ENCODE measurements around the gene KIF2C.

KIF2C gene

GRCh38 chr1:44783697-44784093, 44.1 kb downstream of the KIF2C start:
- H3K27ac ChIP-seq = peak overlapping the region; percentile 18; the same call in 1 of the 2 replicates
- TF ChIP-seq, protein P1, sequence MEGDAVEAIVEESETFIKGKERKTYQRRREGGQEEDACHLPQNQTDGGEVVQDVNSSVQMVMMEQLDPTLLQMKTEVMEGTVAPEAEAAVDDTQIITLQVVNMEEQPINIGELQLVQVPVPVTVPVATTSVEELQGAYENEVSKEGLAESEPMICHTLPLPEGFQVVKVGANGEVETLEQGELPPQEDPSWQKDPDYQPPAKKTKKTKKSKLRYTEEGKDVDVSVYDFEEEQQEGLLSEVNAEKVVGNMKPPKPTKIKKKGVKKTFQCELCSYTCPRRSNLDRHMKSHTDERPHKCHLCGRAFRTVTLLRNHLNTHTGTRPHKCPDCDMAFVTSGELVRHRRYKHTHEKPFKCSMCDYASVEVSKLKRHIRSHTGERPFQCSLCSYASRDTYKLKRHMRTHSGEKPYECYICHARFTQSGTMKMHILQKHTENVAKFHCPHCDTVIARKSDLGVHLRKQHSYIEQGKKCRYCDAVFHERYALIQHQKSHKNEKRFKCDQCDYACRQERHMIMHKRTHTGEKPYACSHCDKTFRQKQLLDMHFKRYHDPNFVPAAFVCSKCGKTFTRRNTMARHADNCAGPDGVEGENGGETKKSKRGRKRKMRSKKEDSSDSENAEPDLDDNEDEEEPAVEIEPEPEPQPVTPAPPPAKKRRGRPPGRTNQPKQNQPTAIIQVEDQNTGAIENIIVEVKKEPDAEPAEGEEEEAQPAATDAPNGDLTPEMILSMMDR (conservative IDR thresholded peaks at IDR 0.05) = no peak
- no peak for TF ChIP-seq ZFX (IDR thresholded peaks at IDR 0.05)

DNA sequence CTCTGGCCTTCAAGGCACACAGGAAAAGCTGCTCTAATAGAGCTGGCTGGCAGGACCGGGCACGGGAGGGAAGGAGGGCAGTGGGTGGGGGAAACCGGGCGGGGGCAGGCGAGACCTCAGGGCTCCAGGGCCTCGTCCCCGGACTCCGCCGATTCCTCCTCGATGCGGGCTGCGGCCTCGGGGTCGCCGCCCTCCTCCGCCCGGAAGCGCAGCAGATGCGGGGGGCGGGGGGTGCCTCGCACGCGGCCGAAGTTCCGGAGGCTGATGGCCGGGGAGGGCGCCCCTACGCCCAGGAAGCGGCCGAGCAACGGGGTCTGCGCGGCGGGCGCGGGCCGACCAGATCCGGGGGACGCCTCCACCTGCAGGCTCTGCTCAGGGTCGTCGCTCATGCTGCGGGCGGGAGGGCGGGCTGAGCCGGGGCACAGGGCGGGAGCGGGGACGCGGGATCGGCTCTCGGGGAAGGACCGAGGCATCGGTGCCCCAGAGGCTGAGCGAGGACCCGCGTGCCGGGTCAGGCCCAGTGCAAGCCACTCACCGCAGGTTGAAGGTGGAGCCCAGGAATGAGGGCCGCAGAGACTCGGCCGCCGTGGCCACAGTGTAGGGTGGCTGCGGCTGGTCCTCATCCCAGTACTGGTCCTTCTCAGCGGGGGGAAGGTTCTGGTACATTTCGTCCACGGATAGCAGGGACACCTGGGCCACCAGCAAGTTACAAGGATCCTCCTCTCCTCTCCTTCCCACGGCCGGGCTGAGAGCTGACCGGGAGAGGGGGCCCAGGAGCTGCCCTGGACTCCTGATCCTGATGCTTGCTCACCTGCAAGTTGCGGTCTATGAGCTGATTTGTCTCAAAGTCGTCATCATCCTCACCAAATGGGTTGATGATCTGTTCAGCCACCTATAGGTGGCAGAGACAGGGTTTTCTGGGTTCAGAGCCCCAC, 44.7 kb downstream of the KIF2C start:
- TF ChIP-seq ZFX (IDR thresholded peaks at IDR 0.05) = no peak
- H3K27ac ChIP-seq = peak overlapping the region; percentile 18; the same call in 1 of the 2 replicates

DNA sequence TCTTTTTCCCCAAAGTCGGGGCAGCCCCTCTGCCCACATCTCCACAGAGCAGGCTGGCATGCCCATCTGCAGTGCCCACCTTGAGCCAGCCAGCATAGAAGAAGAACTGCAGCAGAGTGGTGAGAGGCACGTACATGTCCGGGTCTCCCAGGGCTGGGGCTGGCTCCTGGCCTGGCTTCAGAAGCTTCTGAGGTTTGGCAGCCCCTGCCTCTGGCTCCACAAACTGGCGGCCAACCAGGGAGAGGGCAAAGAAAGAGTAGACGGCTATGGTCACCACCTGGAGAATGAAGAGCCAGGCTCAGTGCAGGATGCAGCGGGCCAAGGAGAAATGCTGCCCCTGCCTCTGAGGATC, 45.4 kb downstream of the KIF2C start:
- TF ChIP-seq, protein P1 (conservative IDR thresholded peaks at IDR 0.05) = no peak
- TF ChIP-seq ZFX (IDR thresholded peaks at IDR 0.05) = no peak
- H3K27ac ChIP-seq = no peak overlapping the region; the same call in 1 of the 2 replicates

DNA sequence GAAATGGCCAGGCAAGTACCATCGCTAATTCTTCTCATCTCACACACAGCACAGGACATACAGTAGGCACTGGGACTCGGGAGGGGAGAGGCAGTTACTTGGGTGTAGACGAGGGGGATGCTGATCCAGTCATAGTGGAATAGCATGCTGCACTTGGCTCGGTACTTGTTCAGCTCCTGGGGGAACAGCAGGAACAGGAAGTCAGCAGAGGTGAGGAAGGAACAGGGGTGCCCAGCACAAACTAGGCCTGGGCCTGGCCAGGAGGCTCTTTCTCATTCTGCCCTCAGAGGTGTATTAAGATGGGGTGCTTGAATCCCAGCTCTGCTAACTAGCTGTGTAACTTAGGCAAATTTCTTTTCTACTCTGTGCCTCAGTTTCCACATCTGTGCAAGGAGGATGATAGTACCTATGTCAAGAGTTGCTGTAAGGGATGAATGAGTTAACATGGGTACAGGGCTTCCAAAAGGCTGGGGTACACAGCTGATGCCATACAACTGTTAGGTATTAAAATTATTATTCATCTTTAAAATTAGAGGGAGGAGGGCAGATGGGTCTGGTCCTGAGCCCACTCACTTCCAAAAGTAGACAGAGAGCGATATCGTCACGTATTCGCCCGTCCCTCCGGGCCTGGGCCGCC, 46.0 kb downstream of the KIF2C start:
- H3K27ac ChIP-seq = no peak overlapping the region
- no peak for TF ChIP-seq ZFX (IDR thresholded peaks at IDR 0.05)
- TF ChIP-seq, protein P1 (conservative IDR thresholded peaks at IDR 0.05) = no peak

- no peak for TF ChIP-seq ZFX (IDR thresholded peaks at IDR 0.05)
- TF ChIP-seq, protein P1 (conservative IDR thresholded peaks at IDR 0.05) = peak; percentile 90
- H3K27ac ChIP-seq = no peak overlapping the region
Observed at GRCh38 chr1:44786138-44786840, 46.7 kb downstream of the KIF2C start.

- H3K27ac ChIP-seq = no peak overlapping the region
- TF ChIP-seq ZFX (IDR thresholded peaks at IDR 0.05) = no peak
- TF ChIP-seq, protein P1 (conservative IDR thresholded peaks at IDR 0.05) = no peak
Observed at GRCh38 chr1:44786841-44787426, 47.3 kb downstream of the KIF2C start.

DNA sequence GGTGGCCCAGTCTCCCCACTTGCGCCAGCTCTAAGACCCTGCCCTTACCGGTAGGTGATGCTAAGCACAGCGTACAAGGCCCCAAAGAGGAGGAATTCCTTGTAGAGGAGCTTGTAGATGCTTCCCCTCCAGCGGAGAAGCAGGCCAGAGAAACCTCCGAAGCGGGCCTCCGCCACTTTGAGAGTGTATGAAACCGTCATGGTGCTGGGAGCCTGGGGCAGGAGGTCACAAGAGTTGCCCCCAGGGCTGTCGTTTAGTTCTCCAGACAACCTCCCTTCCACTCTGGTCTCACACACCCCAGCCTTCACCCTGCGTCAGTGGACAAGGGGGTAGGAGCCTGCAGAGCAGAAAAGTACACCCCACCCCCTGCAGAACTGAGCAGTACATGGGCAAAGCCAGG, 47.9 kb downstream of the KIF2C start:
- no peak overlapping the region for H3K27ac ChIP-seq
- TF ChIP-seq, protein P1 (conservative IDR thresholded peaks at IDR 0.05) = no peak

Data from C4-2B (cell line).